Thyroid gland (tissue), 4 donors: Measurements from ENCODE around the gene PNMA8C.

Experiments
- POLR2A ChIP-seq, 2 donors: fragments of 450-650 bp; IDR thresholded peaks; one replicate each; pipeline ENCODE4 v1.6.1; 2017; ENCODE audit warnings: antibody characterized with exemption in 2 of 2, mild to moderate bottlenecking in 2 of 2, moderate library complexity in 1 of 2
- TF ChIP-seq, protein P1 (sequence below), 6 experiments: fragments of 200-600 bp in 3 of 6; fragments of 450-650 bp in 3 of 6; sonication (generic) in 3 of 6; IDR thresholded peaks; one replicate each; pipeline ENCODE4 v1.5.1; 2016 to 2019; ENCODE audit warnings: antibody characterized with exemption in 6 of 6, mild to moderate bottlenecking in 2 of 6, inconsistent platforms in 1 of 6, moderate library complexity in 1 of 6

- TF ChIP-seq, protein P1, sequence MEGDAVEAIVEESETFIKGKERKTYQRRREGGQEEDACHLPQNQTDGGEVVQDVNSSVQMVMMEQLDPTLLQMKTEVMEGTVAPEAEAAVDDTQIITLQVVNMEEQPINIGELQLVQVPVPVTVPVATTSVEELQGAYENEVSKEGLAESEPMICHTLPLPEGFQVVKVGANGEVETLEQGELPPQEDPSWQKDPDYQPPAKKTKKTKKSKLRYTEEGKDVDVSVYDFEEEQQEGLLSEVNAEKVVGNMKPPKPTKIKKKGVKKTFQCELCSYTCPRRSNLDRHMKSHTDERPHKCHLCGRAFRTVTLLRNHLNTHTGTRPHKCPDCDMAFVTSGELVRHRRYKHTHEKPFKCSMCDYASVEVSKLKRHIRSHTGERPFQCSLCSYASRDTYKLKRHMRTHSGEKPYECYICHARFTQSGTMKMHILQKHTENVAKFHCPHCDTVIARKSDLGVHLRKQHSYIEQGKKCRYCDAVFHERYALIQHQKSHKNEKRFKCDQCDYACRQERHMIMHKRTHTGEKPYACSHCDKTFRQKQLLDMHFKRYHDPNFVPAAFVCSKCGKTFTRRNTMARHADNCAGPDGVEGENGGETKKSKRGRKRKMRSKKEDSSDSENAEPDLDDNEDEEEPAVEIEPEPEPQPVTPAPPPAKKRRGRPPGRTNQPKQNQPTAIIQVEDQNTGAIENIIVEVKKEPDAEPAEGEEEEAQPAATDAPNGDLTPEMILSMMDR (IDR thresholded peaks at IDR 0.05), result no peak
- TF ChIP-seq POLR2A (IDR thresholded peaks at IDR 0.05), result no peak
Measured at GRCh38 chr19:46460055-46460454, 31.3 kb upstream of the PNMA8C start.
